Measurements from ENCODE around the gene GATC. TPM values are rescaled to one million over a fixed set of nuclear protein-coding genes. Genes with fewer than 3 reads are reported as not detected.
A peak's percentile ranks its signal among the peaks of the same experiment; 100 is the strongest.
"Not testable (repeated sequence)": the region's sequence is repeated elsewhere in the genome, so short reads cannot be mapped to it uniquely, and the experiment has no call there.

The GATC gene
- total RNA-seq, 1 experiment from 2014 or later, result 38.0 TPM

DNA sequence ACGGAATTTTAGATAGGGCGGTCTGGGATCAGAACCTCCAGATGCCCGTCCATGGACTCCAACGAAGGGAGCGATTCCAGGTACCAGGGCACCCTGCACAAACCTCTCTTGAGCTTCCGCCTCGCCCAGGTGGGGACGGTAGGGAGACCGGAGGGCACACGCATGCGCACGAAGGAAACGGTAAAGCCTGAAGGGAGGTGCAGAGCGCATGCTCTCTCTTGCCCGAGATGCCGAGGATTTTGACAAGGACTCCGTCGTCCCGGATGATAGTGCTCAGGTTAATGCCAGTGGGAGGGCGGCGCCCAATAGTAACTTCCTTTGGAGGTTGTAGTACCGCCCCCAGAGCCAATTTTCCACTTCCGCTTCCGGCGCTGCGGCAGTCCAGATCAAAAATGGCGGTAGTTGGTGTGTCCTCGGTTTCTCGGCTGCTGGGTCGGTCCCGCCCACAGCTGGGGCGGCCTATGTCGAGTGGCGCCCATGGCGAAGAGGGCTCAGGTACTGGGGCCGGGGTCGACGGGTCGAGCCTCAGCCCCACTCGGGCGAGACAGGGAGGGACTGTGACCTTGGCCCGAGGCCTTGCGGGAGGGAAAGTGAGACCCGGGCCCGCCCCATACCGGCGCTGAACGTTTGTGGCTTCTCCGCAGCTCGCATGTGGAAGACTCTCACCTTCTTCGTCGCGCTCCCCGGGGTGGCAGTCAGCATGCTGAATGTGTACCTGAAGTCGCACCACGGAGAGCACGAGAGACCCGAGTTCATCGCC lies 8.3 kb upstream of the GATC start, which contains the start of gene COX6A1:
COX6A1 (plus strand) TSS at position 379 of the 760 bp plus-strand sequence; CDS start at position 393, 14 bp downstream.
- DNase-seq (ENCODE audit: low spot score), result peak; percentile 99

DNA sequence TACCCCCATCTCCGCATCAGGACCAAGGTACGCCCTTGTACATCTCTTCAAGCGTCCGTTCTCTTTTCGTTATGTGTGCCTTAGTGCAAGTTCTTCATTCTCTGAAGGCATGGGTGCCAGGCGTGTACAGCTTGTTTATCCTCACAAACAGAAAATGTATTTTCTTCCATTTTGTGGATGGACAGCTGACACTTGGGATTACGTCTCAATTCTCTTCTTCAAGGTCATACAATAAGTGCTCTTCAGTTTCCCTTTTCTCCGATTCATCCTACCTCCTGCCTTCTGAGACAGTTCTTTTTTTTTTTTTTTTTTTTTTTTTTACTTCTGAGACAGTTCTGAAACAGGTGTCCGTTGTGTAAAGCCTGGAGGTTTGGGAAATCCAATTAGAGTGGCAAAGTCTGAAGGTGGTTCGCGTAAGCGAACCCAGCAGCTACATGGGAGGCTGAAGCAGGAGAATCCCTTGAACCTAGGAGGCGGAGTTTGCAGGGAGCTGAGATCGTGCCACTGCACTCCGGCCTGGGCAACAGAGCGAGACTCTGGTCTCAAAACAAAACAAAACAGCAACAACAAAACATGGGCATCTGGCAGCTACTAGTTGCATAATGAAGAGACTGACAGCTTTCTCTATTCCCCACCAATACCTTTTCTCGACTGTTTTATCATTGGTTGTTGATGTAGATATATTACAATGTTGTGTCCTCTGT lies 7.6 kb upstream of the GATC start:
- no peak for DNase-seq (ENCODE audit: low spot score)

DNA sequence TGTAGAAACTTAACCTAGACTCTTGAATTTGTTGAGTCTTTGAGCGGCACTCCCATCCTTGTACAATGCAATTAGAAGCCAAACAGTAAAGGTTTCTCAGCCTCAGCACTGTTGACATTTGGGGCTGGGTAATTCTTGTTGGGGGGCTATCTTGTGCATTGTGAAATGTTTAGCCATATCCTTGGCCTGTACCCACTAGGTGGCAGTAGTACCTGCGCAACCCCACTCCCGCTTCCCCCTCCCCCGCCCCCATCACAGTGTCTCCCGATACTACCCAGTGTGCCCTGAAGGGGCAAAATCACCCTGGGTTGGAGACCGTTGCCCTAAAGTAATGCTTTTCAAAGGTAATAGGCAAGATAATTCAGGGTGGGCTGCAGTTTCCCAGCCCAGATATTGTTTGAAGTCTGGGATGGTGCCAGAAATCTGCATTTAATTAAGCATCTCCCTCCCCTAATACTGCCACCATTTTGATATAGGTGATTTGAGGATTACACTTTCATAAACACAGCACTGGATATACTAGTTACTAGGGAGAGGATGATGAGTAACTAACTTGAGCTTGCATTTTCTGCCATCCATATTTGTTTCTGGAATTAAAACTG lies 6.5 kb upstream of the GATC start:
- DNase-seq (ENCODE audit: low spot score), result peak; percentile 72

DNA sequence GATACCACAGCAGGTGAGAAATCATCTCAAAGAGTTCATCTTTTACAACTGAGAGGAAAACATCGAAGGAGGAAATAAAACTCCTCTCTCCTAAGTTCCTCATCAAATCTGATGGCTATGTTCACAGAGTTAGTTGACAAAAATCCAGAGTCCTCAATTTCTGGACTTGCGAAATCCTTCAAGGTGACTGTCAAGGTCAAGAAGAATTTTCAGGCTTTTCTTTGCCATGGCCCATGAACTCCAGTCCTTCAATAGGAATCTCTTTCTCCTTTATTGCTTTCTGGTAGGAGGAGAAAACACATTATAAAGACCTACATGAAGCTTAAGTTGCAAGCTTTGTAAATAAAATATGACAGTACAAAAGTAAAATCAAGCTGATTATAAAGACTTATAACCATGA lies 1.6 kb upstream of the GATC start:
- DNase-seq (ENCODE audit: low spot score), result no peak

DNA sequence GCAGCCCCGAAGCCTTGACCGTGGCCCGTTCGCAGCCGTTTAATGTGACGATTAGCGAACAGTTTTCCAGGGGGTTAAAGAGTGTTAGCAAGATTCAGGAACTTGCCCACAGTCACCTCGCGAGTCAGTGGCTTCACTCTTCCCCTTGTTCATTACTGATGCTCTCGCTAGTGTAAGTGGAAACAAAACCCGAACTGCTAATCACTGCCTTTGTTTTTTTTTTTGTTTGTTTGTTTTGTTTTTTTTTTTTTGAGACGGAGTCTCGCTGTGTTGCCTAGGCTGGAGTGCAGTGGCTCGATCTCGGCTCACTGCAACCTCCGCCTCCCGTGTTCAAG lies 567 bp downstream of the GATC start:
- DNase-seq (ENCODE audit: low spot score), result not testable (repeated sequence)

DNA sequence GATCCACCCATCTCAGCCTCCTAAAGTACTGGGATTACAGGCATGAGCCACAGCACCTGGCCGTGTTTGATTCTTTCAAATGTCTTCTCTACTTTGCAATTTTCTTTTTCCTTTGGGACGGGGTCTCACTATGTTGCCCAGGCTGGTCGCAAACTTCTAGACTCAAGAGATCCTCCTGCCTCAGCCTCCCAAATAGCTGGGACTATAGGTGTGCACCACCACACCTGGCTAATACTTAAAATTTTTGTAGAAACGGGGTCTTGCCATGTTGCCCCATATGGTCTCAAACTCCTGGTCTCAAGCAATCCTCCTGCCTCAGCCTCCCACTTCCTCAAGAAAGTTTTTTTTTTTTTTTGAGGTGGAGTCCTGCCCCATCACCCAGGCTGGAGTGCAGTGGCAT lies 1.7 kb downstream of the GATC start:
- no peak for DNase-seq (ENCODE audit: low spot score)

DNA sequence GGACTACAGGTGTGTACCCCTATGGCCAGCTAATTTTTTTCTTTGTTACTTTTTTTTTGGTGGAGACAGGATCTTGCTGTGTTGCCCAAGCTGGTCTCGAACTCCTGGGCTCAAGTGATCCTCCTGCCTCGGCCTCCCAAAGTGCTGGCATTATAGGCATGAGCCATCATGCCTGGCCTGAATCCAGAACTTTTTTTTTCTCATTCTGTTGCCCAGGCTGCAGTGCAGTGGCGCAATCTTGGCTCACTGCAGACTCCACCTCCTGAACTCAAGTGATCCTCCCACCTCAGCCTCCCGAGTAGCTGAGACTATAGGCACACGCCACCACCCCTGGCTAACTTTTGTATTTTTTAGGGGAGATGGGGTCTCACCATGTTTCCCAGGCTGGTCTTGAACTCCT lies 6.3 kb downstream of the GATC start:
- not testable (repeated sequence) for DNase-seq (ENCODE audit: low spot score)

DNA sequence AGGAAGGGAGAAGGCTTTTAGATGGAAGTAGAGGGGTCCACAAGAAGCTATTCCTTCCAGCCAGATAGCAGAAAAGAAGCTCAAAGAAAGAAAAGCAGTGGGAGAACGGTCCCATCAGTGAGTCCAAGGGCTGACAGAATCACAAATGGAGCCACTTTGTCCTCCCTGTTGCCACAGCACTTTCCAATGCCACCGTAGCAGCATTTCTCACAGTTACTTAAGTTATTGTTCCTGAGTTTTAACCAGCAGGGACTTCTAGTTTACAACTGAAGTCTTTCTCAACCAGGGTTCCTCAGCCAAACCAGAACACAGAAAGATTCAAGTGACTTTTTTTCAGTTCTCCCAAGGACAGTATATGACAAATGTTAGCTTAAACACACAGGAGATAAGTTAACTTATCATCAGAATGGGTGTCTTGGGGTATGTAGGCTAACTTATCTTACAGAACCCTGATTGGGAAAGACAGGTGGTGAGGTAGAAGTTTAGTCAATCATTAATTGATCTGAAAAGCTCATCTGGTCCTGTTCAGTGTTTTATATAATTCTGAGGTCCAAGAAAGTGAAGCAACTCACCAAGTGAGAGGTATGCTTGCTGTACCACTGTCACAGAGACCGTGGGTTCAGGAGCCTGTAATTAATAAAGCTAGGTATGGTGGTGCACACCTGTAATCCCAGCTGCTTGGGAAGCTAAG lies 7.0 kb downstream of the GATC start:
- no peak for DNase-seq (ENCODE audit: low spot score)

DNA sequence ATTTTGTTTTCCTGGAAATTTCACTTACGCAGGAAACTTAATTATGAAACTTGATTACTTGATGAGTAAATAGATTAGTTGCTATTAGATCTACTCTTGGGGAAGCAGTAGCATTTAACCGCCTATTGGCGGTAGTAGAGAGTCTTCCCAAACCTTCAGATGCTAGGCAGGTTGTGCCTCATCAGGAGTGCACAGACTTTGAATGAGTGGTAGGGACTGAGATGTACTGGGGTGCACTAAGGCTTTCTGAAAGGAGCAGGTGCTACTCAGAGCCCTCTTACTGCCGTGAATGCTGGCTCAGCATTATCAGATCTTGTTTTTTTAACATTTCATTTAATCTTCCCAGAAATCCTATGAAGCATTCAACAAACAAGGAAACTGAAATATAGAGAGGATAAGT lies 7.7 kb downstream of the GATC start:
- DNase-seq (ENCODE audit: low spot score), result no peak

DNA sequence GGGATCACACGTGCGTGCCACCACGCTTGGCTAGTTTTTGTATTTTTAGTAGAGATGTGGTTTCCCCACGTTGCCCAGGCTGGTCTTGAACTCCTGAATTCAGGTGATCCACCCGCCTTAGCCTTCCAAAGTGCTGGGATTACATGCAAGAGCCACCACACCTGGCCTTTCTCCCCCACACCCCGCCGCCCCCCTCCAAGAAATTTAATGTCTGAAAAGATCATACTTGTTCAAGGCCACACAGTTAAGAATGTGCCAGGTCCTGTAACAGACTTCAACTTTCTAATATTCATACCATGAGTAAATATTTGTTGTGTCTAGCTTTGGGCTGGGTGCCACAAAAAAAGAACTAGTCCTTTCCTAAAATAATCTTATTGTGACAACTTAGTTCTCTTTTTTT lies 9.1 kb downstream of the GATC start:
- DNase-seq (ENCODE audit: low spot score), result no peak

DNA sequence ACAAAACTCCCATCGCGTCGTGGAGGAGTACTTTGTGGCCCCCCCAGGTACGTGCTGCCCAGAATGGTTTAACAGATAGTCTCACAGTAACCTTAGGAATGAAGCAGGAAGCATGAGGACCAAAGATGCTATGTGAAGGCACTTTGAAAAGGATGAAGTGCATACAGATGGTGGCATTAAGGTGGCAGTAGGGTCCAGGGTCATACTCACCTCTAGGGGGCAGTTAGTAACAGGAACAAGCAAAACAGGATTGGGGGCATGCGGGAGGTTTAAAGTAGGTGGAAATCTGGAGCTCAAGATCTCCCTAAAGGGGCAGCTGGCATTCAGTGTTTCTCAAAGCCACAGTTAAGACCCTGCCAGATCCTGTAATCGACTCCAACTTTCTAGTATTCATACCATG lies 10.9 kb downstream of the GATC start:
- no peak for DNase-seq (ENCODE audit: low spot score)

DNA sequence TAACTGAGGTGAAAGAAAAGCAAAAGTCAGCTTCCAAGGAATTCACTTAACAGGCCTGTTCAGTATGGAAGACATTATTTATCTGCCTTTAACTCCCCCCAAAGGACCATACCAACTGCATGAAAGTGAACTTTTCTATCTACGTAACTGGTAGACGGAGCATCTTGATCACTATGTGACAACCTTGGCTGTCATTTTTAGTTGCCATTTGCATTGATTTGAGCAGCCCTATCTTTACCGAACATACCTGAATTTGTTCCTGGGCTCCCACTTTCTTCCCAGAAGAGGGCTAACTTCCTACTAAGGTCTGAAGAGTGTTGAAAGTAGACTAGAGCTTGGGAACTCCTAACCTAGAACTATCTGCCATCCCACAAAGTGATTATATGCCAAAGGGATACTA lies 13.9 kb downstream of the GATC start:
- no peak for DNase-seq (ENCODE audit: low spot score)

DNA sequence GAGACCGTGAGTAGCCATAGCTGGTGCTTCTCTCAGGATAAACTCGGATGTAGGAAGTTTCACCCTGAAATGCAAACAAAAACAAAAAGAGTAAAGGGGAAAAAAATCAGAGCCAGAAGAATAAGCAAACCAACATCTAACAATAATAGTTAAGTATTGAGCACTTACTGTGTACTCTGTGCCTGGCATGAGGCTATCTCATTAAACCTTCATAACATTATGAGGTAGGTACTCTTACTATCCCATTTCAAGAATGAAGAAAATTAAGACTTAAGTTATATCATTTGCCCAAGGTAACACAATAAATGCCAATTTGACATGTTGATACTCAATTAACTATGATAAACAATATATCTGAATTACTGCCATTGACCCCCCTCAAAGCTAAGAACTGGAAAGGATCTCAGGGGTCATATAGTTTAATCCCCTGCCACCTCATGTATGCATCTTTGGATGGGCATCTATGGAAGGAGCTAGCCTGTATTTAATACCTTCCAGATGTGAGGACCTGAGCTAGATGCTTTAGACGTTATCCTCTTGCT lies 15.9 kb downstream of the GATC start:
- no peak for DNase-seq (ENCODE audit: low spot score)

DNA sequence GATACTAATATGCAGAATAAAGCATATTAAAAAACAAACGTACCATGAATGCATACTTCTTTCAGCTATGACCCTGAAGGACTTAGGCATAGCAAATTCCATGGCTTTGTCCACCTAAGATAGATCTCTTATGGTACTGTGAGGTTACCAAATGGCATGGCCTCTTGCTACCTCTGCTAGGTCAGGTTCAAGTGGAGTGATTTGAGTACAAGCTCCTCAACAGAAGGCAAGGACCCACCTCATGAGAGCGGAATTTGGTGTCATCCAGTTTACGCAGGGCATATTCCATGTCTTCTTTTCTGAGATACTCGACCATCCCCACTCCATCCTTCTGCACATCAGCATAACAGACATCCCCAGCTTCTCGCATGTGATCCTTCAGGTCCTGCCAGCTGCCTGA lies 17.5 kb downstream of the GATC start:
- no peak for DNase-seq (ENCODE audit: low spot score)

DNA sequence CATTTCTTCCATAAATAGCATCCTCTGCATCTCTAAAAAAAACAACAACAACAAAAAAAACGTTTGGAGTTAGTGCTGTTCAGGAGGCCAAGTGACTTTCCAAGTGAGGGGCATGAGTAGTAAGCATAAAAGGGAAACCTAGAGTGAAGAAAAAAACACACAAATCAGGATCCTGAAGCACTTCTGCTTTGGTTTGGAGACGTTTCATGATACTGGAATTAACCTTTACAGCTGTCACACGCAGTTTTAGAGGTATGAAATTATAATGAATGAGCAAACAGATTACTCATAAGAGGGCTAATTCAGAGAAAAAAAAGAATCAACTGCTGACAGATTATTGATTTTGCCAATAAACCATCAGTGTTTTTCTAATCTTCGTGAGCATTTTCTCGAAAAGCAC lies 19.5 kb downstream of the GATC start:
- DNase-seq (ENCODE audit: low spot score), result no peak

DNA sequence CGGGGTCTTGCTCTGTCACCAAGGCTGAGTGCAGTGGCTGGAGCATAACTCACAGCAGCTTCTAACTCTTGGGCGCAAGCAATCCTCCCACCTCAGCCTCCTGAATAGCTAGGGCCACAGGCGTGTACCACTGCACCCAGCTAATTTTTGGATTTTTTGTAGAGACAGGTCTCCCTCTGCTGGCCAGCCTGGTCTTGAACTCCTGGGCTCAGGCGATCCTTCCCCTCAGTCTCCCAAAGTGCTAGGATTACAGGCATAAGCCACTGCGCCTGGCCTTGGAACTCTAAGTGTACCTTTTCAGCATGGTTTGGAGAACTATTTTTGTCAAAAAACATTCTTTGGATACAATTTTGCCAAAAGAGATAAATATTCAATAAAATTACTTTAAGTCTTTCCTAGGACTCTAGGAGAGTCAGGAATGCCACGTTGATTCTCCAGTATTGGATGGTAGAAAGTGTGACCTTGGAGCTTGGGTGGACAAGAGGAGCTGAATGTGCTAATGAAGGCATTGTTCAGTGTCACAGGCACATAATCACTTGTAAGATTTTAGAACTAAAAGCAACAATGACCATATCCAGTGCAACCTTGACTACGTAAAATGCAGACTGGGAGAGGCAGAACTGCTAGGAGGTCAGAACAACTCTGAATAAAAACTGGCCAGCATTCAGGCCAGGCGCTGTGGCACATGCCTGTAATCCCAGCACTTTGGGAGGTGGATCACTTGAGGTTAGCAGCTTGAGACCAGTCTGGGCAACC lies 20.5 kb downstream of the GATC start:
- peak; percentile 52 for DNase-seq (ENCODE audit: low spot score)

DNA sequence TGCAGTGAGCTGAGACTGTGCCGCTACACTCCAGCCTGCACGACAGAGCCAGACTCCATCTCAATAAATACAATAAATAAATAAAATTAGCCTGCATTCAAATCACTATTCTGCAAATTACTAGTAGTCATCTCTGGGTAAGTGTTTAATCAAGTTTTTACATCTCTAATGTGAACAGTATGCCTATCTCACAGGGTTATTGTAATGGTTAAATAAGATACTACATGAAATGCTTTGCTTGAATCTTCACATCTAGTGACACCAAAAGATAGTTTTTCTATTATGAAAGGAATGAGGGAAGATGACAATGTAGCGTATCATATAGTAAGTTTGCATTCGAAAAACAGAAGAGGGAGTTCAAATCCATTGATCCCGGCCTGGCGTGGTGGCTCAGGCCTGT lies 21.2 kb downstream of the GATC start:
- DNase-seq (ENCODE audit: low spot score), result no peak

DNA sequence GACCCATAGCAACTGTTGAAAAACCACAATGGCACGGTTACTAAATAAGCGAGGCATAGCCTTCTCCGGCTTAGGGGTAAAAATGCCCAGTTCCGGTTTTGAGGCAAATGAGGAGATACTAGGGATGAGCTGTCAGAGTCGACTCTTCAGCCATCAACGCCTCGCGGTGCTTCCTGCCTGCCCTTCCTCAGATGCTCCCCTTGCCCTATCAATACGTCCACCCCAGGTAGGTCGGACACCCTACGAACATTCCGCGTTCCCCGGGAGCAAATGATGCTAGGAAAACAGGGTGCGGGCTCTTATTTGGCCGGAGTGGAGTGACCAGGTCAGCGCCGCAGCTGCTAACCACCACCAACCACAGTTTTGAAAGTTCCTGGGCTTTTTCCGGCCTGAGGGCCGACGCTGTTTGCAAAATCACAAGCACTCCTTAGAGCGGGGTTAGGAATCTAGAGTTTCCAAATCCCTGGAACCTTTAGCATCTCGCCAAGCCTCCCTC lies 22.1 kb downstream of the GATC start:
- DNase-seq (ENCODE audit: low spot score), result peak; percentile 56

DNA sequence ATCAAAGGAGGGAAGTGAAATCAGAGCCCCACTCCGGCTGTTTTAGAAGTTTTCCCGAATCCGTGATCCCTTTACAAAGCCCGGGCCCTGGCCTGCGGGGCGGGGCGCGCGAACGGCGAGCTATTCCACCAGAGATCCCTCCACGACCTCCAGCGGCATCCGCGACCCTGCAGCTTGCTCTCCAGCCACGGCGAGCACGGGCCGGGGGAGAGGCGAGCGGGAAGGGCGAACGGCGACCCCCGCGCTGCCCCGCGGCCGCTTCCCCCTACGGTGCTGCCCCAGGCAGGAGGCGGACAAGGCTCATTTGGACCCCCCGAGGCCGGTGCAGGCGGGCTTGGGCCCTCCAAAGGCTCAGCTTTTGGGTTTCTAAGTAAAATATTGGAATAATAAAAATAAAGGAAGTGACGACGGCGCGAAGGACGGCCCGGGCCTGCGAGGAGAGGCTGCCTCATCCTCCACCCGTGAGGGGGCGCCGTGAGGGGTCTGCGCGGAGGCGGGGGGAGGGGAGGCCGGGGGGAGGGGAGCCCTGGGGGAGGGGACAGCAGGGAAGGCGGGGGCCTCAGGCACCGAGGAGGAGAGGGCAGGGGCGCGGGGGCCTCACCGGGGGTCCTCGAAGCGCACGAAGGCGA lies 22.7 kb downstream of the GATC start:
- DNase-seq (ENCODE audit: low spot score), result no peak

DNA sequence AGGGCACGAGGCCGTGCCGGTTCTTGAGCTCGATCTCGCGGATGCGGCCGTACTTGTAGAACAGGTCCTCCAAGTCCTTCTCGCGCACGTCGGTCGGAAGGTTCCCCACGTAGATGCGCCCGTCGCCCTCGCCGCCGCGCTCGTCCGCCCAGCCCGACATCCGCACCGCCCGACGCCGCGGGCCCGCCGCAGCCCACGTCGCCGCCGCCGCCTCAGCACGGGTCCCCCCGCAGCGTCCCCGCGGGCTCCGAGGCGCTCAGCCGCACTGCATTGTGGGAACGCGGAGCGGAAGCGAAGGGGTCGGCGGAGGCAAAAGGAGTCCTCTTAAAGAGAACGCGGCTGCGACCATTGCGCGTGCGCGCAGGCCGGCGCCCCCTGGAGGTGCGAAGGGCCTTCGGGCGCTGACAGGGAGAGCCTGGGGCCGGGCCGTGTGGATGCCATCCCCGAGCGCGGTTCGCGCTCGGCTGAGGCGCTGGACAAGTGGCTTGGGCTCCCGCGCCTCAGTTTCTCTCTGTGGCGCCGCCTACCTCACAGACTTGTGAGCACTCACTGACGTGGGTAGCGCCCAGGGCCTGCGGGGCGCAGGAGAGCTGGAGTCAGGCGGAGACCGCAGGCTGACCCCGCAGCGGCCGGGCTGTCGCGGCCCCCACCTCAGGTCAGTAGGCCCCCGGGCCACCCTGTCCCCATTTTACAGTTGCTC lies 23.4 kb downstream of the GATC start, which contains the start of gene SRSF9:
SRSF9 (minus strand) TSS at position 299 of the 700 bp plus-strand sequence; CDS start at position 160, 139 bp downstream.
- peak; percentile 96 for DNase-seq (ENCODE audit: low spot score)
